ENCODE data around the gene ADCY1. TPM values are rescaled to one million over a fixed set of nuclear protein-coding genes. Genes with fewer than 3 reads are reported as not detected.

Gene ADCY1
- total and polyA plus RNA-seq, 3 donors from 2014 or later = 6.6 to 14.1 (median 13.7) TPM

GRCh38 chr7:45644237-45644636, 70.1 kb downstream of the ADCY1 start:
- WGBS, 2 donors = 91 to 96% methylated on average over 4 of the region's 4 CpGs
- Histone ChIP-seq H3K27ac (no peak overlapping the region), H3K36me3 (ENCODE audit: low read depth, missing control alignments) (no peaks in the 10 kb centered on the region), H3K4me1 (no peaks in the 10 kb centered on the region), H3K27me3 (no peaks in the 10 kb centered on the region), H3K9me3 (no peaks in the 10 kb centered on the region), H3K4me3 (no peak overlapping the region)
- TF ChIP-seq POLR2A (IDR thresholded peaks at IDR 0.05) (no peak), CTCF (IDR thresholded peaks at IDR 0.05) (no peak)
- DNase-seq = no peak
- intact Hi-C loops (cut with DNase I; ENCODE audit: low total_unique reads) = no loop called here

GRCh38 chr7:45645141-45645969, 71.2 kb downstream of the ADCY1 start:
- DNase-seq = no peak
- TF ChIP-seq POLR2A (IDR thresholded peaks at IDR 0.05) (no peak), CTCF (IDR thresholded peaks at IDR 0.05) (no peak)
- H3K4me3 ChIP-seq = no peak overlapping the region
- intact Hi-C loops (cut with DNase I; ENCODE audit: low total_unique reads) = no loop called here
- 91 to 96% methylated on average over 7 to 8 of the region's 8 CpGs for WGBS, 2 donors
- no peaks in the 10 kb centered on the region for H3K4me1 ChIP-seq
- no peaks in the 10 kb centered on the region for H3K27me3 ChIP-seq
- H3K27ac ChIP-seq = no peak overlapping the region
- no peaks in the 10 kb centered on the region for H3K9me3 ChIP-seq
- H3K36me3 ChIP-seq (ENCODE audit: low read depth, missing control alignments) = no peaks in the 10 kb centered on the region

GRCh38 chr7:45646207-45646821, 72.1 kb downstream of the ADCY1 start:
- Histone ChIP-seq H3K27ac (no peak overlapping the region), H3K27me3 (no peaks in the 10 kb centered on the region), H3K4me3 (no peak overlapping the region), H3K36me3 (ENCODE audit: low read depth, missing control alignments) (no peaks in the 10 kb centered on the region), H3K9me3 (no peaks in the 10 kb centered on the region), H3K4me1 (no peaks in the 10 kb centered on the region)
- WGBS, 2 donors = 96 to 100% methylated on average over 2 to 6 of the region's 6 CpGs
- no peak for DNase-seq
- TF ChIP-seq CTCF (IDR thresholded peaks at IDR 0.05) (no peak), POLR2A (IDR thresholded peaks at IDR 0.05) (no peak)
- intact Hi-C loops (cut with DNase I; ENCODE audit: low total_unique reads) = no loop called here

GRCh38 chr7:45646996-45647825, 73.0 kb downstream of the ADCY1 start:
- no peak overlapping the region for H3K27ac ChIP-seq
- no peaks in the 10 kb centered on the region for H3K27me3 ChIP-seq
- WGBS, 2 donors = 57 to 85% methylated on average over 7 to 12 of the region's 12 CpGs
- DNase-seq = peak; percentile 63
- TF ChIP-seq POLR2A (IDR thresholded peaks at IDR 0.05) (no peak), CTCF (IDR thresholded peaks at IDR 0.05) (no peak)
- H3K4me1 ChIP-seq = no peaks in the 10 kb centered on the region
- intact Hi-C loops (cut with DNase I; ENCODE audit: low total_unique reads) = no loop called here
- H3K4me3 ChIP-seq = no peak overlapping the region
- no peaks in the 10 kb centered on the region for H3K9me3 ChIP-seq
- H3K36me3 ChIP-seq (ENCODE audit: low read depth, missing control alignments) = no peaks in the 10 kb centered on the region
